ENCODE measurements around the gene CDS2. TPM values are rescaled to one million over a fixed set of nuclear protein-coding genes. Genes with fewer than 3 reads are reported as not detected.

Gene CDS2
- total and polyA plus RNA-seq, 2 experiments from 2014 or later: 16.8 to 40.8 TPM

DNA sequence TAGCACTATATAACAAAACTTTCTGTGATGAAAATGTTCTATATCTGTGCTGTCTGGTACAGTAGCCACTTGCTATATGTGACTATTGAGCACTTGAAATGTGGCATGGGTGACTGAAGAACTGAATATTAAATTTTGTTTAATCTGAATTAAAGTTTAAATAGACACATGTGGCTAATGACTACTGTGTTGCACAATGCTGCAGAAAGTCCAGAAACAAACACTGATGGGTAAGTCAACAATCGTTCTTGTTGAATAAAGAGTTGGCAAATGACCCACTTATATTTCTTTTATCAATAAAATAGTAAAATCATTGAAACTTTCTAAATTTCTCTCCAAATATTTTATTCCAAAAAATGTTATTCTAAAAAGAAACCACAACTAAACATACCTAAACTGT is 108.2 kb downstream of the CDS2 start (continued):
- TF ChIP-seq, protein P1, sequence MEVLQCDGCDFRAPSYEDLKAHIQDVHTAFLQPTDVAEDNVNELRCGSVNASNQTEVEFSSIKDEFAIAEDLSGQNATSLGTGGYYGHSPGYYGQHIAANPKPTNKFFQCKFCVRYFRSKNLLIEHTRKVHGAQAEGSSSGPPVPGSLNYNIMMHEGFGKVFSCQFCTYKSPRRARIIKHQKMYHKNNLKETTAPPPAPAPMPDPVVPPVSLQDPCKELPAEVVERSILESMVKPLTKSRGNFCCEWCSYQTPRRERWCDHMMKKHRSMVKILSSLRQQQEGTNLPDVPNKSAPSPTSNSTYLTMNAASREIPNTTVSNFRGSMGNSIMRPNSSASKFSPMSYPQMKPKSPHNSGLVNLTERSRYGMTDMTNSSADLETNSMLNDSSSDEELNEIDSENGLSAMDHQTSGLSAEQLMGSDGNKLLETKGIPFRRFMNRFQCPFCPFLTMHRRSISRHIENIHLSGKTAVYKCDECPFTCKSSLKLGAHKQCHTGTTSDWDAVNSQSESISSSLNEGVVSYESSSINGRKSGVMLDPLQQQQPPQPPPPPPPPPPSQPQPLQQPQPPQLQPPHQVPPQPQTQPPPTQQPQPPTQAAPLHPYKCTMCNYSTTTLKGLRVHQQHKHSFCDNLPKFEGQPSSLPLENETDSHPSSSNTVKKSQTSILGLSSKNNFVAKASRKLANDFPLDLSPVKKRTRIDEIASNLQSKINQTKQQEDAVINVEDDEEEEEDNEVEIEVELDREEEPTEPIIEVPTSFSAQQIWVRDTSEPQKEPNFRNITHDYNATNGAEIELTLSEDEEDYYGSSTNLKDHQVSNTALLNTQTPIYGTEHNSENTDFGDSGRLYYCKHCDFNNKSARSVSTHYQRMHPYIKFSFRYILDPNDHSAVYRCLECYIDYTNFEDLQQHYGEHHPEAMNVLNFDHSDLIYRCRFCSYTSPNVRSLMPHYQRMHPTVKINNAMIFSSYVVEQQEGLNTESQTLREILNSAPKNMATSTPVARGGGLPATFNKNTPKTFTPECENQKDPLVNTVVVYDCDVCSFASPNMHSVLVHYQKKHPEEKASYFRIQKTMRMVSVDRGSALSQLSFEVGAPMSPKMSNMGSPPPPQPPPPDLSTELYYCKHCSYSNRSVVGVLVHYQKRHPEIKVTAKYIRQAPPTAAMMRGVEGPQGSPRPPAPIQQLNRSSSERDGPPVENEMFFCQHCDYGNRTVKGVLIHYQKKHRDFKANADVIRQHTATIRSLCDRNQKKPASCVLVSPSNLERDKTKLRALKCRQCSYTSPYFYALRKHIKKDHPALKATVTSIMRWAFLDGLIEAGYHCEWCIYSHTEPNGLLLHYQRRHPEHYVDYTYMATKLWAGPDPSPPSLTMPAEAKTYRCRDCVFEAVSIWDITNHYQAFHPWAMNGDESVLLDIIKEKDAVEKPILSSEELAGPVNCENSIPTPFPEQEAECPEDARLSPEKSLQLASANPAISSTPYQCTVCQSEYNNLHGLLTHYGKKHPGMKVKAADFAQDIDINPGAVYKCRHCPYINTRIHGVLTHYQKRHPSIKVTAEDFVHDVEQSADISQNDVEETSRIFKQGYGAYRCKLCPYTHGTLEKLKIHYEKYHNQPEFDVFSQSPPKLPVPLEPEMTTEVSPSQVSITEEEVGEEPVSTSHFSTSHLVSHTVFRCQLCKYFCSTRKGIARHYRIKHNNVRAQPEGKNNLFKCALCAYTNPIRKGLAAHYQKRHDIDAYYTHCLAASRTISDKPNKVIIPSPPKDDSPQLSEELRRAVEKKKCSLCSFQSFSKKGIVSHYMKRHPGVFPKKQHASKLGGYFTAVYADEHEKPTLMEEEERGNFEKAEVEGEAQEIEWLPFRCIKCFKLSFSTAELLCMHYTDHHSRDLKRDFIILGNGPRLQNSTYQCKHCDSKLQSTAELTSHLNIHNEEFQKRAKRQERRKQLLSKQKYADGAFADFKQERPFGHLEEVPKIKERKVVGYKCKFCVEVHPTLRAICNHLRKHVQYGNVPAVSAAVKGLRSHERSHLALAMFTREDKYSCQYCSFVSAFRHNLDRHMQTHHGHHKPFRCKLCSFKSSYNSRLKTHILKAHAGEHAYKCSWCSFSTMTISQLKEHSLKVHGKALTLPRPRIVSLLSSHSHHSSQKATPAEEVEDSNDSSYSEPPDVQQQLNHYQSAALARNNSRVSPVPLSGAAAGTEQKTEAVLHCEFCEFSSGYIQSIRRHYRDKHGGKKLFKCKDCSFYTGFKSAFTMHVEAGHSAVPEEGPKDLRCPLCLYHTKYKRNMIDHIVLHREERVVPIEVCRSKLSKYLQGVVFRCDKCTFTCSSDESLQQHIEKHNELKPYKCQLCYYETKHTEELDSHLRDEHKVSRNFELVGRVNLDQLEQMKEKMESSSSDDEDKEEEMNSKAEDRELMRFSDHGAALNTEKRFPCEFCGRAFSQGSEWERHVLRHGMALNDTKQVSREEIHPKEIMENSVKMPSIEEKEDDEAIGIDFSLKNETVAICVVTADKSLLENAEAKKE (CRISPR knock-in tag; IDR thresholded peaks at IDR 0.05): no peak
- no peak for TF ChIP-seq CREB1 (CRISPR knock-in tag; IDR thresholded peaks at IDR 0.05; ENCODE audit: low read depth)
- TF ChIP-seq, protein P2, sequence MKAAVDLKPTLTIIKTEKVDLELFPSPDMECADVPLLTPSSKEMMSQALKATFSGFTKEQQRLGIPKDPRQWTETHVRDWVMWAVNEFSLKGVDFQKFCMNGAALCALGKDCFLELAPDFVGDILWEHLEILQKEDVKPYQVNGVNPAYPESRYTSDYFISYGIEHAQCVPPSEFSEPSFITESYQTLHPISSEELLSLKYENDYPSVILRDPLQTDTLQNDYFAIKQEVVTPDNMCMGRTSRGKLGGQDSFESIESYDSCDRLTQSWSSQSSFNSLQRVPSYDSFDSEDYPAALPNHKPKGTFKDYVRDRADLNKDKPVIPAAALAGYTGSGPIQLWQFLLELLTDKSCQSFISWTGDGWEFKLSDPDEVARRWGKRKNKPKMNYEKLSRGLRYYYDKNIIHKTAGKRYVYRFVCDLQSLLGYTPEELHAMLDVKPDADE (IDR thresholded peaks at IDR 0.05): no peak
- TF ChIP-seq EZH2 (IDR thresholded peaks at IDR 0.05; ENCODE audit: low read depth, unreplicated experiment): no peak
- TF ChIP-seq STAT1 (IDR thresholded peaks at IDR 0.05; ENCODE audit: unreplicated experiment): no peak
- no peak for TF ChIP-seq NANOG (IDR thresholded peaks at IDR 0.05; ENCODE audit: borderline replicate concordance)
- TF ChIP-seq JUNB (IDR thresholded peaks at IDR 0.05; ENCODE audit: unreplicated experiment): no peak
- no peak for TF ChIP-seq ZNF331 (CRISPR knock-in tag; IDR thresholded peaks at IDR 0.05; ENCODE audit: low read depth)
- no peak for TF ChIP-seq POLR2AphosphoS5 (IDR thresholded peaks at IDR 0.05; ENCODE audit: low read depth)

Small RNAs within 50 kb of the gene (small RNA-seq; reads per million reads assigned to genes)
- gene RF00019 (ENCODE audit: low replicate concordance) (not detected), gene RF00568 (ENCODE audit: low replicate concordance) (not detected), gene RNA5SP474 (ENCODE audit: low replicate concordance) (not detected)

Other genes with a start within 250 kb of the CDS2 start
- gene SLC23A2, start 125.5 kb upstream of the CDS2 start, total RNA-seq (2014; rRNA removed; shearing (Covaris generic)): 13.6 and 20.2 TPM in 2 replicates
- gene SLC23A2, start 125.5 kb upstream of the CDS2 start, polyA plus RNA-seq (2016; fragmentation: Nextera tagmentation; extraction: Ambion mirVana): 3.8 and 4.4 TPM in 2 replicates
- 93.4 and 102 TPM in 2 replicates for gene TMEM230, start 13.9 kb upstream of the CDS2 start, total RNA-seq (2014; rRNA removed; shearing (Covaris generic))
- 110 and 113 TPM in 2 replicates for gene TMEM230, start 13.9 kb upstream of the CDS2 start, polyA plus RNA-seq (2016; fragmentation: Nextera tagmentation; extraction: Ambion mirVana)
- 413 and 428 TPM in 2 replicates for gene PCNA, start 7.0 kb upstream of the CDS2 start, total RNA-seq (2014; rRNA removed; shearing (Covaris generic))
- gene PCNA, start 7.0 kb upstream of the CDS2 start, polyA plus RNA-seq (2016; fragmentation: Nextera tagmentation; extraction: Ambion mirVana): 349 and 353 TPM in 2 replicates
- 2.1 and 5.9 TPM in 2 replicates for gene PROKR2, start 189.9 kb downstream of the CDS2 start, total RNA-seq (2014; rRNA removed; shearing (Covaris generic))
- 1.8 and 1.9 TPM in 2 replicates for gene PROKR2, start 189.9 kb downstream of the CDS2 start, polyA plus RNA-seq (2016; fragmentation: Nextera tagmentation; extraction: Ambion mirVana)